HUES48 (cell line): ENCODE measurements around the gene OSBP2.

ENCODE experiments used
- H3K27ac ChIP-seq: one replicate; pipeline ENCODE4 v1.7.0; 2013; ENCODE audit warnings: low read depth, low read length, inconsistent platforms
- H3K27me3 ChIP-seq: 2 replicates; pipeline ENCODE4 v1.6.1; 2013; ENCODE audit warnings: mild to moderate bottlenecking, low read length; ENCODE audit not compliant: control insufficient read depth, insufficient read depth
- H3K36me3 ChIP-seq: 2 replicates; pipeline ENCODE4 v1.6.1; 2013; ENCODE audit warnings: low read length; ENCODE audit not compliant: control insufficient read depth, insufficient read depth
- H3K4me1 ChIP-seq: 2 replicates; pipeline ENCODE4 v1.6.1; 2013; ENCODE audit warnings: mild to moderate bottlenecking, low read length; ENCODE audit not compliant: control insufficient read depth, insufficient read depth
- H3K4me3 ChIP-seq: 2 replicates; pipeline ENCODE4 v1.5.1; 2013; ENCODE audit warnings: mild to moderate bottlenecking, low read depth, low read length
- H3K9ac ChIP-seq: 2 replicates; pipeline ENCODE4 v1.6.1; 2013; ENCODE audit warnings: mild to moderate bottlenecking, low read depth, low read length, moderate library complexity
- H3K9me3 ChIP-seq: 2 replicates; pipeline ENCODE4 v1.6.1; 2013; ENCODE audit warnings: low read length; ENCODE audit not compliant: control insufficient read depth, insufficient read depth

OSBP2 gene

DNA sequence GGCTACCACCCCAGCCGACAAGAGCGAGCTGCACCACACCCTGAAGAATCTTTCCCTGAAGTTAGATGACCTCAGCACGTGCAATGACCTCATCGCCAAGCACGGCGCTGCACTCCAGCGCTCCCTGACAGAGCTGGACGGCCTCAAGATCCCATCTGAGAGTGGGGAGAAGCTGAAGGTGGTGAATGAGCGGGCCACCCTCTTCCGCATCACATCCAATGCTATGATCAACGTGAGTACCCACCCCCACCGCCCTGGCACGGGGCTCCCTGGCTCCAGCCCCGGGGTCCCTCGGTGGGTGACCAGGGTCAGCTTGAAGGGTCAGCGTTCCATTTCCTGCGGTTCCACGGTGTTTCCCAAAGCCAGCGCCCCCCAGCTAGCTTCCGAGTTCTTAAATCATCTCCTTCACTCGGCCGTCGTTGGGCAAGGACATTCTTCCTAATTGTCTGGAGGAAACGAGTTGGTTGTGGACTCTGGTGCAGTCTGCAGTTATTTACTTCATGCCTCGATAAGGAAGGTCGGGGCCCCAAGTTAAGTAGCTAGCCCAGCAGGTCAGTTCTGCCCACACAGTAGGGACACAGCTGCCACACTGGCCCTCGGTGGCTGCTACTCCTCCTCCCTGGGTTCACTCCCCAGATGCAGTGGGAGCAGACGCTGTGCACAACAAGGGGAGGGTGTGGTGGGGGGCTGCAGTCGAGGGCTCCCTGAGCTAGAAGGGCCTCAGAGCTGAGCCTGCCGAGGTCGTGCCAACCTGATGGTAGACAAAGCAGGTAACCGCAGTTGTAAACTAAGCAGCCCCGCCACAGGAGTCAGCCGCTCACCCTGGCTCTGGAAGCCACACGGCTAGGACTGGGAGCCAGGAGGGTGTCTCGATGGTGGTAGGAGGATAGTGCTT lies 176.0 kb downstream of the OSBP2 start:
- Histone ChIP-seq H3K9ac (no peak overlapping the region), H3K4me1 (no peaks in the 10 kb centered on the region), H3K27me3 (no peaks in the 10 kb centered on the region), H3K27ac (no peak overlapping the region), H3K4me3 (no peak overlapping the region), H3K36me3 (no peaks in the 10 kb centered on the region), H3K9me3 (no peaks in the 10 kb centered on the region)

GRCh38 chr22:30871391-30872284 lies 177.0 kb downstream of the OSBP2 start:
- no peaks in the 10 kb centered on the region for H3K27me3 ChIP-seq
- no peak overlapping the region for H3K9ac ChIP-seq

DNA sequence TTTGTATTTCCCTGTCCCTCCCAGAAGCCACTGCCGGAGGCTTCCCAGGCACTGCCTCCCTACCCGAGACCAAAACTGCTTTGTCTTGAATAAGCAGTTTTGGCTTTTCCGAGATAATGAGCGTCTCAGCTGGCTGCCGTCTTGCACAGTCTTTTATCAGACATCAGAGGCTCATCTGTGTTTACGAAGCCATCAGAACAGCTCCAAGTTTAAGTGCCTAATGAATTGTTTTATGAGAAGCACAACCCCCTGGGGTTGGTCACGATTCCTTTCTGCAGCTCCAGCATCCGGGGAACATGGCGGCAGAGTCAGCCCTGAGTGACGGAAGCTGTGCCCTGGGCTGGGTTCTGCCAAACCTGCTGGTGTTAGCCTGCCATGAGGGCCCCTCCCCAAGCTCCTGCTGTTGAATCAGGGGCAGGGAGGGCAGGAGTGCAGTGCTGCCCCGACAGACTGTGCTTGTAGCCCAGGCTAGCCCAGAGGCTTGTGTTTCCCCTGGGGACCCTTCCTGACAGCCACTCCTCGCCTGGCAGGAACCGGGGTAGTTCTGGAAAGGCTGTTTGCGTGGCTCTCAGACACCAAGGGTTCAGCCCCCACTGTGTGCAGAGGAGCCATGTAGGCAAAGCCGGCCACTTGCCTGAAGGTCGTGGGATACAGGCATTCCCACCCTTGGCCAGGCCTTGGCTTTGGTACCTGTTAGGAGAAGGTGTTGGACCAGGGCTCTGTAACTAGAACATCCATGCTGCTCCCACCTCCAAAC lies 177.8 kb downstream of the OSBP2 start:
- Histone ChIP-seq H3K36me3 (no peaks in the 10 kb centered on the region), H3K4me1 (no peaks in the 10 kb centered on the region), H3K4me3 (no peak overlapping the region), H3K27me3 (no peaks in the 10 kb centered on the region), H3K9ac (no peak overlapping the region), H3K27ac (no peak overlapping the region), H3K9me3 (no peaks in the 10 kb centered on the region)

More at GRCh38 chr22:30871391-30872284, 177.0 kb downstream of the OSBP2 start:
- Histone ChIP-seq H3K36me3 (no peaks in the 10 kb centered on the region), H3K27ac (no peak overlapping the region), H3K9me3 (no peaks in the 10 kb centered on the region), H3K4me1 (no peaks in the 10 kb centered on the region), H3K4me3 (no peak overlapping the region)

GRCh38 chr22:30873086-30873650 lies 178.5 kb downstream of the OSBP2 start:
- Histone ChIP-seq H3K9me3 (no peaks in the 10 kb centered on the region), H3K27ac (no peak overlapping the region), H3K4me1 (no peaks in the 10 kb centered on the region), H3K36me3 (no peaks in the 10 kb centered on the region), H3K4me3 (no peak overlapping the region), H3K9ac (no peak overlapping the region), H3K27me3 (no peaks in the 10 kb centered on the region)

- no peak overlapping the region for H3K9ac ChIP-seq
- H3K4me1 ChIP-seq = no peaks in the 10 kb centered on the region
- H3K9me3 ChIP-seq = no peaks in the 10 kb centered on the region
- no peak overlapping the region for H3K4me3 ChIP-seq
- H3K27ac ChIP-seq = no peak overlapping the region
- H3K36me3 ChIP-seq = no peaks in the 10 kb centered on the region
- no peaks in the 10 kb centered on the region for H3K27me3 ChIP-seq
Measured at GRCh38 chr22:30873661-30874060, 179.0 kb downstream of the OSBP2 start.

- H3K27me3 ChIP-seq = no peaks in the 10 kb centered on the region
- H3K4me1 ChIP-seq = no peaks in the 10 kb centered on the region
- no peak overlapping the region for H3K4me3 ChIP-seq
- H3K9me3 ChIP-seq = no peaks in the 10 kb centered on the region
- H3K36me3 ChIP-seq = no peaks in the 10 kb centered on the region
- H3K27ac ChIP-seq = no peak overlapping the region
- H3K9ac ChIP-seq = no peak overlapping the region
Measured at GRCh38 chr22:30874431-30875370, 180.0 kb downstream of the OSBP2 start.

DNA sequence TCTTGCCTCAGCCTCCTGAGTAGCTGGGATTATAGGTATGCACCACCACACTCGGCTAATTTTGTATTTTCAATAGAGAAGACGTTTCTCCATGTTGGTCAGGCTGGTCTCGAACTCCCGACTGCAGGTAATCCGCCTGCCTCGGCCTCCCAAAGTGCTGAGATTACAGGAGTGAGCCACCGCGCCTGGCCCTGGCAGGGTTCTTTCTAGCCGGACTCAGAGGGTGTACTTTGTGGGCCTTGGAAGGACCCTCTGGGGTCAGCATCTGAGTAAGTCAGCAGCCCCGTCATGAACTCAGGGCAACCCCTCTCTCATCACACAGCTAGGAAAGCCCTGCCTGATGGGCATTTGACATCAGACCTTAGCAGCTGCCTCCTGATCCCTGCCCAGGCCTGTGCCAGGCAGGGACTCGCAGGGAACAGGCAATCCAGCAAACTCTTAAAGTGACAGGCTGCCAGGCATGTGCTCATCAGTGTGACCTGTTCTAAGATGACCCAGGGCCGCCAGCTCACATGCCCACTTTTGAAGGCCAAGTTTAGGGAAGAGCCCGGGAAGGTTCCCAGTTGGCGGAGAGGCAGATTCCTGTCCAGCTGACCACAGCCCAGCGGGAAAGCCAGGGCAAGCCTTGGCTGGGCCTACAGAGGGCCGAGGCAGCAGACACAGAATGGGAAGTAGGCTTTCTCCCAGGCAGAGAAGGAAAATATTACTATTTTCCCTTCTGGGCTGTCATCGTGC lies 181.0 kb downstream of the OSBP2 start:
- H3K27me3 ChIP-seq = no peaks in the 10 kb centered on the region
- no peak overlapping the region for H3K27ac ChIP-seq
- no peaks in the 10 kb centered on the region for H3K36me3 ChIP-seq
- H3K4me3 ChIP-seq = no peak overlapping the region
- no peak overlapping the region for H3K9ac ChIP-seq
- H3K4me1 ChIP-seq = no peaks in the 10 kb centered on the region
- no peaks in the 10 kb centered on the region for H3K9me3 ChIP-seq

DNA sequence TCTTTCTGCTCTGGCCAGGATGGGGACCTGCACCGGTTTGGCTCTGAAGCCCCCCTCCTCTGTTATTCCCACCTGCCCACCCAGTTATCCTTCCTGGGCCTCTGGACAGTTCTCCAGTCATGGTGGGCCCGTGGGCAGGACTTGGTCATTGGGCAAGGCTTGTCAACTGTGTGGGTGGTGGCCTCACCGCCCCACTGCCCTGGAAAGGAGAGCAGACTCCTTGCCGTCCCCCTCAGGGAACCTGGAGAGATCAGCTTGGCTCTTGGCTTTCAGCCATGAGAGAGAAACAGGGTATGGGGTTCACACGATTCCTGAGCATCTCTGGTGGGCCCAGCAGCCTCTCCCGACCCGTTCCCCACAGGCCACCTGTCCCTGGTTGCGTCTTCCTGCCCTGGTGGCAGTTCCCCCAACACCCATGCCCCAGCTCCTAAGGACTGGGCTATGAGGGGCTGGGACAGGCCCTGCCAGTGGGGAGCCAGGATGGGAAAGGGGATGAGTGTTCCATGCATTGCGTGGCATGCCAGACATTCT lies 181.6 kb downstream of the OSBP2 start:
- H3K4me1 ChIP-seq = no peaks in the 10 kb centered on the region
- no peaks in the 10 kb centered on the region for H3K9me3 ChIP-seq
- no peaks in the 10 kb centered on the region for H3K27me3 ChIP-seq
- no peak overlapping the region for H3K27ac ChIP-seq
- H3K4me3 ChIP-seq = no peak overlapping the region
- no peaks in the 10 kb centered on the region for H3K36me3 ChIP-seq
- no peak overlapping the region for H3K9ac ChIP-seq

- Histone ChIP-seq H3K4me1 (no peaks in the 10 kb centered on the region), H3K27me3 (no peaks in the 10 kb centered on the region), H3K4me3 (no peak overlapping the region), H3K9me3 (no peaks in the 10 kb centered on the region), H3K9ac (no peak overlapping the region), H3K27ac (no peak overlapping the region), H3K36me3 (no peaks in the 10 kb centered on the region)
Measured at GRCh38 chr22:30876915-30877553, 182.4 kb downstream of the OSBP2 start.
